HepG2 (cell line): ENCODE data around the gene TOMM22. TPM values are rescaled to one million over a fixed set of nuclear protein-coding genes. Genes with fewer than 3 reads are reported as not detected.

Experiments used
- HHEX ChIP-seq: IDR thresholded peaks from 2 replicates; pipeline ENCODE4 v1.6.1; 2016; ENCODE audit warnings: control low read depth
- KDM6A ChIP-seq: IDR thresholded peaks from 2 replicates; pipeline ENCODE4 v1.6.1; 2016; ENCODE audit warnings: low read depth
- PPARG ChIP-seq: conservative IDR thresholded peaks from 2 replicates; pipeline ENCODE4 v1.6.1; 2016; ENCODE audit warnings: missing biosample characterization, missing genetic modification reagents
- REL ChIP-seq: sonication (generic); formaldehyde crosslinking; conservative IDR thresholded peaks from 2 replicates; pipeline ENCODE4 v1.8.0; 2022; ENCODE audit warnings: mild to moderate bottlenecking, missing genetic modification reagents, moderate library complexity
- RXRA ChIP-seq: sonication (generic); formaldehyde crosslinking; IDR thresholded peaks from 2 replicates; pipeline ENCODE4 v1.5.1; 2020; ENCODE audit warnings: missing genetic modification reagents
- ZNF451 ChIP-seq: sonication (generic); formaldehyde crosslinking; IDR thresholded peaks from 2 replicates; pipeline ENCODE4 v1.5.0; 2020; ENCODE audit warnings: mild to moderate bottlenecking, missing genetic modification reagents
- ZNF670 ChIP-seq: sonication (generic); formaldehyde crosslinking; IDR thresholded peaks from 2 replicates; pipeline ENCODE4 v1.8.0; 2022; ENCODE audit warnings: mild to moderate bottlenecking, missing genetic modification reagents, borderline replicate concordance
- ZSCAN21 ChIP-seq: sonication (generic); formaldehyde crosslinking; IDR thresholded peaks from 2 replicates; pipeline ENCODE4 v1.8.0; 2022; ENCODE audit warnings: mild to moderate bottlenecking, missing genetic modification reagents, moderate library complexity, borderline replicate concordance
- polyA plus RNA-seq, 8 experiments: library from polyadenylated mRNA; depleted of rRNA in 3 of 8; stranded (reverse) in 7 of 8; unstranded in 1 of 8; fragments of >200 nt; fragmentation: Illumina TruSeq in 4 of 8; extraction: Trizol in 4 of 8; gene quantifications; 2 replicates each; pipeline versions ENCODE4 v1.2.1 to v1.2.3, GENCODE V29; 2011 to 2016; ENCODE audit warnings: low read depth in 4 of 8, missing spikeins in 1 of 8, mixed read lengths in 1 of 8; ENCODE audit not compliant: insufficient read depth in 1 of 8
- total RNA-seq, 5 experiments: library from RNA; depleted of rRNA; stranded (reverse); fragments of >200 nt; fragmentation: Illumina TruSeq; extraction: Trizol; gene quantifications; 2 replicates each; pipeline ENCODE4 v1.2.3, GENCODE V29; 2016; ENCODE audit warnings: low read depth in 1 of 5
- TF ChIP-seq, protein P1 (sequence below): sonication (generic); formaldehyde crosslinking; IDR thresholded peaks from 2 replicates; pipeline ENCODE4 v1.4.0; 2020; ENCODE audit warnings: missing genetic modification reagents
- TF ChIP-seq, protein P2 (sequence below): sonication (generic); formaldehyde crosslinking; IDR thresholded peaks from 2 replicates; pipeline ENCODE4 v1.4.0; 2020; ENCODE audit warnings: missing genetic modification reagents
- TF ChIP-seq, protein P3 (sequence below): sonication (generic); formaldehyde crosslinking; IDR thresholded peaks from 2 replicates; pipeline ENCODE4 v1.5.0; 2020; ENCODE audit warnings: mild to moderate bottlenecking, missing genetic modification reagents, moderate library complexity
- TF ChIP-seq, protein P4 (sequence below): sonication (generic); formaldehyde crosslinking; IDR thresholded peaks from 2 replicates; pipeline ENCODE4 v1.4.0; 2020; ENCODE audit warnings: missing genetic modification reagents
- TF ChIP-seq, protein P5 (sequence below): IDR thresholded peaks from 2 replicates; pipeline ENCODE4 v1.6.1; 2018; ENCODE audit warnings: missing genetic modification reagents
- TF ChIP-seq, protein P6 (sequence below): sonication (generic); formaldehyde crosslinking; IDR thresholded peaks from 2 replicates; pipeline ENCODE4 v1.4.0; 2020; ENCODE audit warnings: missing genetic modification reagents

TOMM22 gene
- total and polyA plus RNA-seq, 2 of the 13 experiments (the other 11 are each of a cell fraction or from before 2014, with no cell fraction given), result 46.9 to 118 TPM

DNA sequence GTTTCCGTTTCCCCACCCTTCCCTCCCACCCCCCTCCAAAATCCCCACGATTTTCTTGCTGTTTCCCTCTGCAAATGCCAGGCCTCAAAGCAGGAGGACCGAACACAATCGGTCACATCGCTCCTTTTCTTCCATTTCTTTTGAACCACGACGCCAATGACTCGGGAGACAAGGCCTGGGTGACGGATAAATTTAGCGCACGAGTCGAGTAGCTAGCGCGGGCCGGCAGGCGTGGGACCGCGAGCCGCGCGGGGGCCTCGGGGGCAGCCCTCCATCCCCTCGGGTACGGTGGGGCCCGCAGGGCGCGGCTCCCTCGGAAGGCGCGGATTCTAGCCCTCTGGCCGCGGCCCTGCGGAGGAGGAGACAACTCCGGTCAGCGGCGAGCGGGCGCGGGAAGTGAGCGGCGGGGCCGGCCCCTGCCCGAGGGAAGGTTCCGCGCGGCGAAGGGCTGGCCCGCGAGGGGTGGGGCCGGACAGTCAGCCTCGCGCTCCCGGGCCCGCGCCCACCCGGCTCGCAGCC lies 18.6 kb downstream of the TOMM22 start (continued):
- TF ChIP-seq, protein P1, sequence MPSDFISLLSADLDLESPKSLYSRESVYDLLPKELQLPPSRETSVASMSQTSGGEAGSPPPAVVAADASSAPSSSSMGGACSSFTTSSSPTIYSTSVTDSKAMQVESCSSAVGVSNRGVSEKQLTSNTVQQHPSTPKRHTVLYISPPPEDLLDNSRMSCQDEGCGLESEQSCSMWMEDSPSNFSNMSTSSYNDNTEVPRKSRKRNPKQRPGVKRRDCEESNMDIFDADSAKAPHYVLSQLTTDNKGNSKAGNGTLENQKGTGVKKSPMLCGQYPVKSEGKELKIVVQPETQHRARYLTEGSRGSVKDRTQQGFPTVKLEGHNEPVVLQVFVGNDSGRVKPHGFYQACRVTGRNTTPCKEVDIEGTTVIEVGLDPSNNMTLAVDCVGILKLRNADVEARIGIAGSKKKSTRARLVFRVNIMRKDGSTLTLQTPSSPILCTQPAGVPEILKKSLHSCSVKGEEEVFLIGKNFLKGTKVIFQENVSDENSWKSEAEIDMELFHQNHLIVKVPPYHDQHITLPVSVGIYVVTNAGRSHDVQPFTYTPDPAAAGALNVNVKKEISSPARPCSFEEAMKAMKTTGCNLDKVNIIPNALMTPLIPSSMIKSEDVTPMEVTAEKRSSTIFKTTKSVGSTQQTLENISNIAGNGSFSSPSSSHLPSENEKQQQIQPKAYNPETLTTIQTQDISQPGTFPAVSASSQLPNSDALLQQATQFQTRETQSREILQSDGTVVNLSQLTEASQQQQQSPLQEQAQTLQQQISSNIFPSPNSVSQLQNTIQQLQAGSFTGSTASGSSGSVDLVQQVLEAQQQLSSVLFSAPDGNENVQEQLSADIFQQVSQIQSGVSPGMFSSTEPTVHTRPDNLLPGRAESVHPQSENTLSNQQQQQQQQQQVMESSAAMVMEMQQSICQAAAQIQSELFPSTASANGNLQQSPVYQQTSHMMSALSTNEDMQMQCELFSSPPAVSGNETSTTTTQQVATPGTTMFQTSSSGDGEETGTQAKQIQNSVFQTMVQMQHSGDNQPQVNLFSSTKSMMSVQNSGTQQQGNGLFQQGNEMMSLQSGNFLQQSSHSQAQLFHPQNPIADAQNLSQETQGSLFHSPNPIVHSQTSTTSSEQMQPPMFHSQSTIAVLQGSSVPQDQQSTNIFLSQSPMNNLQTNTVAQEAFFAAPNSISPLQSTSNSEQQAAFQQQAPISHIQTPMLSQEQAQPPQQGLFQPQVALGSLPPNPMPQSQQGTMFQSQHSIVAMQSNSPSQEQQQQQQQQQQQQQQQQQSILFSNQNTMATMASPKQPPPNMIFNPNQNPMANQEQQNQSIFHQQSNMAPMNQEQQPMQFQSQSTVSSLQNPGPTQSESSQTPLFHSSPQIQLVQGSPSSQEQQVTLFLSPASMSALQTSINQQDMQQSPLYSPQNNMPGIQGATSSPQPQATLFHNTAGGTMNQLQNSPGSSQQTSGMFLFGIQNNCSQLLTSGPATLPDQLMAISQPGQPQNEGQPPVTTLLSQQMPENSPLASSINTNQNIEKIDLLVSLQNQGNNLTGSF, result peak; percentile 69; the same call in 1 of the 2 replicates
- TF ChIP-seq, protein P2, sequence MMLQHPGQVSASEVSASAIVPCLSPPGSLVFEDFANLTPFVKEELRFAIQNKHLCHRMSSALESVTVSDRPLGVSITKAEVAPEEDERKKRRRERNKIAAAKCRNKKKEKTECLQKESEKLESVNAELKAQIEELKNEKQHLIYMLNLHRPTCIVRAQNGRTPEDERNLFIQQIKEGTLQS (CRISPR knock-in tag), result no peak
- TF ChIP-seq, protein P3, sequence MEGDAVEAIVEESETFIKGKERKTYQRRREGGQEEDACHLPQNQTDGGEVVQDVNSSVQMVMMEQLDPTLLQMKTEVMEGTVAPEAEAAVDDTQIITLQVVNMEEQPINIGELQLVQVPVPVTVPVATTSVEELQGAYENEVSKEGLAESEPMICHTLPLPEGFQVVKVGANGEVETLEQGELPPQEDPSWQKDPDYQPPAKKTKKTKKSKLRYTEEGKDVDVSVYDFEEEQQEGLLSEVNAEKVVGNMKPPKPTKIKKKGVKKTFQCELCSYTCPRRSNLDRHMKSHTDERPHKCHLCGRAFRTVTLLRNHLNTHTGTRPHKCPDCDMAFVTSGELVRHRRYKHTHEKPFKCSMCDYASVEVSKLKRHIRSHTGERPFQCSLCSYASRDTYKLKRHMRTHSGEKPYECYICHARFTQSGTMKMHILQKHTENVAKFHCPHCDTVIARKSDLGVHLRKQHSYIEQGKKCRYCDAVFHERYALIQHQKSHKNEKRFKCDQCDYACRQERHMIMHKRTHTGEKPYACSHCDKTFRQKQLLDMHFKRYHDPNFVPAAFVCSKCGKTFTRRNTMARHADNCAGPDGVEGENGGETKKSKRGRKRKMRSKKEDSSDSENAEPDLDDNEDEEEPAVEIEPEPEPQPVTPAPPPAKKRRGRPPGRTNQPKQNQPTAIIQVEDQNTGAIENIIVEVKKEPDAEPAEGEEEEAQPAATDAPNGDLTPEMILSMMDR (CRISPR knock-in tag), result no peak
- TF ChIP-seq, protein P4, sequence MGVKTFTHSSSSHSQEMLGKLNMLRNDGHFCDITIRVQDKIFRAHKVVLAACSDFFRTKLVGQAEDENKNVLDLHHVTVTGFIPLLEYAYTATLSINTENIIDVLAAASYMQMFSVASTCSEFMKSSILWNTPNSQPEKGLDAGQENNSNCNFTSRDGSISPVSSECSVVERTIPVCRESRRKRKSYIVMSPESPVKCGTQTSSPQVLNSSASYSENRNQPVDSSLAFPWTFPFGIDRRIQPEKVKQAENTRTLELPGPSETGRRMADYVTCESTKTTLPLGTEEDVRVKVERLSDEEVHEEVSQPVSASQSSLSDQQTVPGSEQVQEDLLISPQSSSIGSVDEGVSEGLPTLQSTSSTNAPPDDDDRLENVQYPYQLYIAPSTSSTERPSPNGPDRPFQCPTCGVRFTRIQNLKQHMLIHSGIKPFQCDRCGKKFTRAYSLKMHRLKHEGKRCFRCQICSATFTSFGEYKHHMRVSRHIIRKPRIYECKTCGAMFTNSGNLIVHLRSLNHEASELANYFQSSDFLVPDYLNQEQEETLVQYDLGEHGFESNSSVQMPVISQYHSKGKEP (CRISPR knock-in tag), result no peak
- peak; percentile 1; the same call in 1 of the 2 replicates for TF ChIP-seq REL
- no peak for TF ChIP-seq KDM6A (CRISPR knock-in tag)
- TF ChIP-seq ZSCAN21, result no peak
- TF ChIP-seq, protein P5, sequence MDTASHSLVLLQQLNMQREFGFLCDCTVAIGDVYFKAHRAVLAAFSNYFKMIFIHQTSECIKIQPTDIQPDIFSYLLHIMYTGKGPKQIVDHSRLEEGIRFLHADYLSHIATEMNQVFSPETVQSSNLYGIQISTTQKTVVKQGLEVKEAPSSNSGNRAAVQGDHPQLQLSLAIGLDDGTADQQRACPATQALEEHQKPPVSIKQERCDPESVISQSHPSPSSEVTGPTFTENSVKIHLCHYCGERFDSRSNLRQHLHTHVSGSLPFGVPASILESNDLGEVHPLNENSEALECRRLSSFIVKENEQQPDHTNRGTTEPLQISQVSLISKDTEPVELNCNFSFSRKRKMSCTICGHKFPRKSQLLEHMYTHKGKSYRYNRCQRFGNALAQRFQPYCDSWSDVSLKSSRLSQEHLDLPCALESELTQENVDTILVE, result no peak
- TF ChIP-seq ZNF670, result no peak
- TF ChIP-seq HHEX (CRISPR knock-in tag), result no peak
- TF ChIP-seq PPARG (CRISPR knock-in tag), result no peak
- peak; percentile 82; the same call in 1 of the 2 replicates for TF ChIP-seq ZNF451 (CRISPR knock-in tag)
- no peak for TF ChIP-seq RXRA
- TF ChIP-seq, protein P6, sequence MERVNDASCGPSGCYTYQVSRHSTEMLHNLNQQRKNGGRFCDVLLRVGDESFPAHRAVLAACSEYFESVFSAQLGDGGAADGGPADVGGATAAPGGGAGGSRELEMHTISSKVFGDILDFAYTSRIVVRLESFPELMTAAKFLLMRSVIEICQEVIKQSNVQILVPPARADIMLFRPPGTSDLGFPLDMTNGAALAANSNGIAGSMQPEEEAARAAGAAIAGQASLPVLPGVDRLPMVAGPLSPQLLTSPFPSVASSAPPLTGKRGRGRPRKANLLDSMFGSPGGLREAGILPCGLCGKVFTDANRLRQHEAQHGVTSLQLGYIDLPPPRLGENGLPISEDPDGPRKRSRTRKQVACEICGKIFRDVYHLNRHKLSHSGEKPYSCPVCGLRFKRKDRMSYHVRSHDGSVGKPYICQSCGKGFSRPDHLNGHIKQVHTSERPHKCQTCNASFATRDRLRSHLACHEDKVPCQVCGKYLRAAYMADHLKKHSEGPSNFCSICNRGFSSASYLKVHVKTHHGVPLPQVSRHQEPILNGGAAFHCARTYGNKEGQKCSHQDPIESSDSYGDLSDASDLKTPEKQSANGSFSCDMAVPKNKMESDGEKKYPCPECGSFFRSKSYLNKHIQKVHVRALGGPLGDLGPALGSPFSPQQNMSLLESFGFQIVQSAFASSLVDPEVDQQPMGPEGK (CRISPR knock-in tag), result peak; percentile 23; the same call in 1 of the 2 replicates
